Posterior cingulate gyrus (tissue), 11 donors: ENCODE measurements around the gene AP1B1.

Experiments
- DNase-seq, 10 donors: peaks; one replicate each; pipeline versions ENCODE4 v3.0.0 to v3.0.0-alpha.2; 2020 to 2021; ENCODE audit warnings: mixed read lengths in 3 of 10
- intact Hi-C: fragments of 100-400 bp; cut with DNase I; formaldehyde crosslinking; loops from one replicate; pipeline ENCODE4 v1.15.1; 2023

AP1B1 gene

GRCh38 chr22:29317827-29318454, 70.4 kb downstream of the AP1B1 start:
- intact Hi-C loops: no loop called here
- peak in 1 of 10 donors; percentile 55 for DNase-seq

- intact Hi-C loops: no loop called here
- DNase-seq: peak in 1 of 10 donors; percentile 65
These were observed 72.1 kb downstream of the AP1B1 start for GRCh38 chr22:29316141-29316828.

- intact Hi-C loops: no loop called here
- DNase-seq: peak in 3 of 10 donors; percentile 85 to 90 (median 89)
These were observed 72.9 kb downstream of the AP1B1 start, which contains the start of gene RASL10A for GRCh38 chr22:29315286-29316140. RASL10A (minus strand) TSS chr22:29315697; CDS start chr22:29315246, 451 bp downstream.

GRCh38 chr22:29314537-29315285, 73.7 kb downstream of the AP1B1 start:
- peak in 3 of 10 donors; percentile 74 to 84 (median 77) for DNase-seq

GRCh38 chr22:29313576-29314466, 74.5 kb downstream of the AP1B1 start:
- intact Hi-C loops: loop anchor here (5.0 kb wide), 1 partner anchor 43 kb away; no protein-coding TSS in a partner anchor
- peak in 5 of 10 donors; percentile 7 to 84 (median 74) for DNase-seq

More at GRCh38 chr22:29314537-29315285, 73.7 kb downstream of the AP1B1 start:
- intact Hi-C loops: loop anchor here (5.0 kb wide), 1 partner anchor 43 kb away; no protein-coding TSS in a partner anchor

GRCh38 chr22:29313126-29313575, 75.2 kb downstream of the AP1B1 start:
- intact Hi-C loops: loop anchor here (5.0 kb wide), 1 partner anchor 44 kb away; no protein-coding TSS in a partner anchor
- DNase-seq: peak in 6 of 10 donors; percentile 16 to 92 (median 56)

- intact Hi-C loops: loop anchor here (5.0 kb wide), 1 partner anchor 45 kb away; no protein-coding TSS in a partner anchor
- peak in 5 of 10 donors; percentile 8 to 65 (median 59) for DNase-seq
These were observed 75.9 kb downstream of the AP1B1 start for GRCh38 chr22:29312218-29313125.

GRCh38 chr22:29311464-29312217, 76.7 kb downstream of the AP1B1 start:
- peak in 4 of 10 donors; percentile 17 to 89 (median 82) for DNase-seq

GRCh38 chr22:29310863-29311339, 77.5 kb downstream of the AP1B1 start:
- peak; percentile 93 to 100 (median 96) for DNase-seq
- intact Hi-C loops: loop anchor here (5.0 kb wide), 1 partner anchor 46 kb away; no protein-coding TSS in a partner anchor

More at GRCh38 chr22:29311464-29312217, 76.7 kb downstream of the AP1B1 start:
- intact Hi-C loops: loop anchor here (5.0 kb wide), 1 partner anchor 46 kb away; no protein-coding TSS in a partner anchor

GRCh38 chr22:29310065-29310862, 78.1 kb downstream of the AP1B1 start:
- DNase-seq: peak in 4 of 10 donors; percentile 14 to 88 (median 76)
- intact Hi-C loops: loop anchor here (5.0 kb wide), 1 partner anchor 47 kb away; no protein-coding TSS in a partner anchor

GRCh38 chr22:29309332-29310064, 78.9 kb downstream of the AP1B1 start:
- intact Hi-C loops: loop anchor here (5.0 to 10.0 kb wide), 3 partner anchors 42 to 75 kb away; partner anchors contain the start of genes AP1B1, EWSR1 and RHBDD3
- DNase-seq: peak in 4 of 10 donors; percentile 10 to 86 (median 75)

- DNase-seq: peak in 2 of 10 donors; percentile 69 to 79
- intact Hi-C loops: loop anchor here (5.0 to 10.0 kb wide), 2 partner anchors 42 to 76 kb away; partner anchors contain the start of genes AP1B1, EWSR1 and RHBDD3
These were observed 79.5 kb downstream of the AP1B1 start for GRCh38 chr22:29308791-29309262.

GRCh38 chr22:29308148-29308790, 80.1 kb downstream of the AP1B1 start:
- peak in 4 of 10 donors; percentile 10 to 85 (median 78) for DNase-seq
- intact Hi-C loops: loop anchor here (5.0 to 10.0 kb wide), 2 partner anchors 41 to 77 kb away; partner anchors contain the start of genes AP1B1, EWSR1 and RHBDD3
